ENCODE results near the gene KNTC1. TPM values are rescaled to one million over a fixed set of nuclear protein-coding genes. Genes with fewer than 3 reads are reported as not detected.

The KNTC1 gene
- total RNA-seq, 2 experiments from 2014 or later, result 170 to 195 TPM

GRCh38 chr12:122528582-122528981, 1.5 kb downstream of the KNTC1 start:
- Histone ChIP-seq H3K9me3 (ENCODE audit: low read length) (no peaks in the 10 kb centered on the region), H2AFZ (ENCODE audit: low read length) (no peak overlapping the region), H3K27ac (ENCODE audit: low read depth, low read length, poor library complexity, severe bottlenecking) (peak overlapping the region; percentile 92), H3K79me2 (ENCODE audit: insufficient read depth, low read depth, low read length) (peaks cover 83% of the 10 kb centered on the region), H3K4me3 (ENCODE audit: low read depth, low read length, poor library complexity, severe bottlenecking) (peak overlapping the region; percentile 99), H3K9me2 (ENCODE audit: insufficient read depth, low read length) (no peaks in the 10 kb centered on the region), H3K4me1 (ENCODE audit: insufficient read depth, low read length, poor library complexity, severe bottlenecking) (peaks cover 36% of the 10 kb centered on the region), H3K36me3 (ENCODE audit: insufficient read depth, low read length) (peaks cover 78% of the 10 kb centered on the region), H4K20me1 (ENCODE audit: insufficient read depth, low read length) (peaks cover 22% of the 10 kb centered on the region), H3K4me2 (ENCODE audit: low read length) (peak overlapping the region; percentile 88)
- BruUV-seq (replicated peaks), result no TSS peak
- no peak for DNase-seq (ENCODE audit: low spot score)
- no peak for TF ChIP-seq EZH2phosphoT487 (IDR thresholded peaks at IDR 0.05; ENCODE audit: borderline replicate concordance, low read depth, low read length)
- TF ChIP-seq CTCF (conservative IDR thresholded peaks at IDR 0.05; ENCODE audit: low read length), result no peak
- intact Hi-C loops (cut with micrococcal nuclease; ENCODE audit: unreplicated experiment), result loop anchor here (10.0 kb wide), 1 partner anchor 836 kb away; the partner anchor contains the start of gene SBNO1
- ChIA-PET POLR2A (interaction anchor here (0.6 to 1.9 kb wide), 3 partner anchors 9 to 28 kb away, joined by 3 to 11 read pairs (median 3); partner anchors contain the start of gene ZCCHC8), CTCF (ENCODE audit: unreplicated experiment) (no interaction called here)

GRCh38 chr12:122528992-122529391, 1.9 kb downstream of the KNTC1 start:
- H3K9me2 ChIP-seq (ENCODE audit: insufficient read depth, low read length), result no peaks in the 10 kb centered on the region
- H3K4me2 ChIP-seq (ENCODE audit: low read length), result peak overlapping the region; percentile 88
- H3K79me2 ChIP-seq (ENCODE audit: insufficient read depth, low read depth, low read length), result peaks cover 83% of the 10 kb centered on the region
- CTCF ChIA-PET (ENCODE audit: unreplicated experiment), result no interaction called here
- no peak for DNase-seq (ENCODE audit: low spot score)
- intact Hi-C loops (cut with micrococcal nuclease; ENCODE audit: unreplicated experiment), result loop anchor here (10.0 kb wide), 1 partner anchor 836 kb away; the partner anchor contains the start of gene SBNO1
- peak overlapping the region; percentile 99 for H3K4me3 ChIP-seq (ENCODE audit: low read depth, low read length, poor library complexity, severe bottlenecking)
- H3K27ac ChIP-seq (ENCODE audit: low read depth, low read length, poor library complexity, severe bottlenecking), result peak overlapping the region; percentile 61
- BruUV-seq (replicated peaks), result no TSS peak
- H3K36me3 ChIP-seq (ENCODE audit: insufficient read depth, low read length), result peaks cover 78% of the 10 kb centered on the region
- TF ChIP-seq EZH2phosphoT487 (IDR thresholded peaks at IDR 0.05; ENCODE audit: borderline replicate concordance, low read depth, low read length) (no peak), CTCF (conservative IDR thresholded peaks at IDR 0.05; ENCODE audit: low read length) (no peak)
- H2AFZ ChIP-seq (ENCODE audit: low read length), result no peak overlapping the region
- H3K4me1 ChIP-seq (ENCODE audit: insufficient read depth, low read length, poor library complexity, severe bottlenecking), result peaks cover 32% of the 10 kb centered on the region
- peaks cover 18% of the 10 kb centered on the region; the same call in 1 of the 2 replicates for H4K20me1 ChIP-seq (ENCODE audit: insufficient read depth, low read length)
- H3K9me3 ChIP-seq (ENCODE audit: low read length), result no peaks in the 10 kb centered on the region
- POLR2A ChIA-PET, result interaction anchor here (0.6 to 1.9 kb wide), 4 partner anchors 8 to 30 kb away, joined by 3 to 11 read pairs (median 3); partner anchors contain the start of gene ZCCHC8

- no peaks in the 10 kb centered on the region for H3K9me2 ChIP-seq (ENCODE audit: insufficient read depth, low read length)
- no peaks in the 10 kb centered on the region for H3K9me3 ChIP-seq (ENCODE audit: low read length)
- POLR2A ChIA-PET, result interaction anchor here (0.7 to 1.1 kb wide), 3 partner anchors 24 to 70 kb away, joined by 3 read pairs; partner anchors contain the start of gene ZCCHC8
- TF ChIP-seq CTCF (conservative IDR thresholded peaks at IDR 0.05; ENCODE audit: low read length) (no peak), EZH2phosphoT487 (IDR thresholded peaks at IDR 0.05; ENCODE audit: borderline replicate concordance, low read depth, low read length) (no peak)
- no peak for DNase-seq (ENCODE audit: low spot score)
- BruUV-seq (replicated peaks), result no TSS peak
- no peak overlapping the region for H3K27ac ChIP-seq (ENCODE audit: low read depth, low read length, poor library complexity, severe bottlenecking)
- H3K4me3 ChIP-seq (ENCODE audit: low read depth, low read length, poor library complexity, severe bottlenecking), result no peak overlapping the region
- intact Hi-C loops (cut with micrococcal nuclease; ENCODE audit: unreplicated experiment), result no loop called here
- no peaks in the 10 kb centered on the region for H4K20me1 ChIP-seq (ENCODE audit: insufficient read depth, low read length)
- H3K4me2 ChIP-seq (ENCODE audit: low read length), result no peak overlapping the region
- H3K4me1 ChIP-seq (ENCODE audit: insufficient read depth, low read length, poor library complexity, severe bottlenecking), result peaks cover 23% of the 10 kb centered on the region
- CTCF ChIA-PET (ENCODE audit: unreplicated experiment), result no interaction called here
- peaks cover 45% of the 10 kb centered on the region for H3K79me2 ChIP-seq (ENCODE audit: insufficient read depth, low read depth, low read length)
- no peak overlapping the region for H2AFZ ChIP-seq (ENCODE audit: low read length)
- peaks cover 97% of the 10 kb centered on the region for H3K36me3 ChIP-seq (ENCODE audit: insufficient read depth, low read length)
Observed at GRCh38 chr12:122533856-122534255, 6.8 kb downstream of the KNTC1 start.
